A673 (cell line): ENCODE measurements around the gene HMGB4.

ENCODE experiments used
- EZH2 ChIP-seq: fragments of 200-600 bp; sonication (generic); IDR thresholded peaks from 2 replicates; pipeline ENCODE4 v1.6.1; 2017; ENCODE audit warnings: borderline replicate concordance, low read depth, mild to moderate bottlenecking, mixed read lengths, antibody characterized with exemption, low read length; ENCODE audit not compliant: poor library complexity, severe bottlenecking
- TF ChIP-seq, protein P1 (sequence below): fragments of 300-800, 200-600 bp; sonication (generic); conservative IDR thresholded peaks from 2 replicates; pipeline ENCODE4 v1.5.1; 2017; ENCODE audit warnings: low read depth, mild to moderate bottlenecking, antibody characterized with exemption, low read length, moderate library complexity, mixed read lengths

- TF ChIP-seq, protein P1, sequence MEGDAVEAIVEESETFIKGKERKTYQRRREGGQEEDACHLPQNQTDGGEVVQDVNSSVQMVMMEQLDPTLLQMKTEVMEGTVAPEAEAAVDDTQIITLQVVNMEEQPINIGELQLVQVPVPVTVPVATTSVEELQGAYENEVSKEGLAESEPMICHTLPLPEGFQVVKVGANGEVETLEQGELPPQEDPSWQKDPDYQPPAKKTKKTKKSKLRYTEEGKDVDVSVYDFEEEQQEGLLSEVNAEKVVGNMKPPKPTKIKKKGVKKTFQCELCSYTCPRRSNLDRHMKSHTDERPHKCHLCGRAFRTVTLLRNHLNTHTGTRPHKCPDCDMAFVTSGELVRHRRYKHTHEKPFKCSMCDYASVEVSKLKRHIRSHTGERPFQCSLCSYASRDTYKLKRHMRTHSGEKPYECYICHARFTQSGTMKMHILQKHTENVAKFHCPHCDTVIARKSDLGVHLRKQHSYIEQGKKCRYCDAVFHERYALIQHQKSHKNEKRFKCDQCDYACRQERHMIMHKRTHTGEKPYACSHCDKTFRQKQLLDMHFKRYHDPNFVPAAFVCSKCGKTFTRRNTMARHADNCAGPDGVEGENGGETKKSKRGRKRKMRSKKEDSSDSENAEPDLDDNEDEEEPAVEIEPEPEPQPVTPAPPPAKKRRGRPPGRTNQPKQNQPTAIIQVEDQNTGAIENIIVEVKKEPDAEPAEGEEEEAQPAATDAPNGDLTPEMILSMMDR, result no peak
- TF ChIP-seq EZH2, result no peak
Measured at GRCh38 chr1:33866281-33866680, 2.4 kb downstream of the HMGB4 start.
